EH (cell line): ENCODE results near the gene MYH10.

Source experiments
- DNase-seq: peaks from one replicate; pipeline ENCODE4 v3.0.0-alpha.2; 2015; ENCODE audit warnings: low read depth

Gene MYH10

GRCh38 chr17:8474826-8475225 lies 155.7 kb downstream of the MYH10 start:
- DNase-seq = no peak

- DNase-seq = no peak
Measured at GRCh38 chr17:8473451-8474192, 156.9 kb downstream of the MYH10 start.

GRCh38 chr17:8472663-8473062 lies 157.9 kb downstream of the MYH10 start:
- DNase-seq = no peak

GRCh38 chr17:8470447-8471047 lies 160.0 kb downstream of the MYH10 start:
- DNase-seq = no peak

- DNase-seq = no peak
Measured at GRCh38 chr17:8469964-8470363, 160.6 kb downstream of the MYH10 start.

GRCh38 chr17:8468980-8469379 lies 161.5 kb downstream of the MYH10 start:
- DNase-seq = no peak

GRCh38 chr17:8468127-8468526 lies 162.4 kb downstream of the MYH10 start:
- DNase-seq = no peak

- no peak for DNase-seq
Measured at GRCh38 chr17:8467527-8467926, 163.0 kb downstream of the MYH10 start.

GRCh38 chr17:8466873-8467272 lies 163.7 kb downstream of the MYH10 start:
- DNase-seq = no peak

GRCh38 chr17:8466456-8466855 lies 164.1 kb downstream of the MYH10 start:
- peak; percentile 91 for DNase-seq

GRCh38 chr17:8465759-8466158 lies 164.8 kb downstream of the MYH10 start:
- no peak for DNase-seq

GRCh38 chr17:8465356-8465755 lies 165.2 kb downstream of the MYH10 start:
- DNase-seq = no peak

- DNase-seq = no peak
Measured at GRCh38 chr17:8464941-8465340, 165.6 kb downstream of the MYH10 start.

- peak; percentile 77 for DNase-seq
Measured at GRCh38 chr17:8463099-8463498, 167.4 kb downstream of the MYH10 start.

- no peak for DNase-seq
Measured at GRCh38 chr17:8462564-8462963, 168.0 kb downstream of the MYH10 start.

GRCh38 chr17:8459831-8460230 lies 170.7 kb downstream of the MYH10 start:
- no peak for DNase-seq

- DNase-seq = no peak
Measured at GRCh38 chr17:8459107-8459506, 171.4 kb downstream of the MYH10 start.

GRCh38 chr17:8458128-8458527 lies 172.4 kb downstream of the MYH10 start:
- DNase-seq = no peak

- DNase-seq = no peak
Measured at GRCh38 chr17:8455665-8456209, 174.8 kb downstream of the MYH10 start.

- no peak for DNase-seq
Measured at GRCh38 chr17:8453326-8453725, 177.2 kb downstream of the MYH10 start.

GRCh38 chr17:8451933-8452614 lies 178.5 kb downstream of the MYH10 start:
- DNase-seq = no peak

GRCh38 chr17:8448310-8448709 lies 182.2 kb downstream of the MYH10 start:
- no peak for DNase-seq

- DNase-seq = no peak
Measured at GRCh38 chr17:8447799-8448198, 182.7 kb downstream of the MYH10 start.
